NCI-H2081 treated with DMSO at 0.1 percent for 48 hours (cell line): ENCODE data around the gene PBLD.
"Not testable (repeated sequence)": the region's sequence is repeated elsewhere in the genome, so short reads cannot be mapped to it uniquely, and the experiment has no call there.

Experiments
- DNase-seq: peaks from one replicate; lab custom pipeline; 2025; lab: John Stamatoyannopoulos, UW

Gene PBLD

GRCh38 chr10:68330852-68331454 lies 1.8 kb downstream of the PBLD start:
- DNase-seq, result no peak

GRCh38 chr10:68329506-68329861 lies 3.2 kb downstream of the PBLD start:
- no peak for DNase-seq

- no peak for DNase-seq
Observed at GRCh38 chr10:68327889-68328786, 4.6 kb downstream of the PBLD start.

GRCh38 chr10:68324396-68324795 lies 8.3 kb downstream of the PBLD start:
- DNase-seq, result not testable (repeated sequence)

DNA sequence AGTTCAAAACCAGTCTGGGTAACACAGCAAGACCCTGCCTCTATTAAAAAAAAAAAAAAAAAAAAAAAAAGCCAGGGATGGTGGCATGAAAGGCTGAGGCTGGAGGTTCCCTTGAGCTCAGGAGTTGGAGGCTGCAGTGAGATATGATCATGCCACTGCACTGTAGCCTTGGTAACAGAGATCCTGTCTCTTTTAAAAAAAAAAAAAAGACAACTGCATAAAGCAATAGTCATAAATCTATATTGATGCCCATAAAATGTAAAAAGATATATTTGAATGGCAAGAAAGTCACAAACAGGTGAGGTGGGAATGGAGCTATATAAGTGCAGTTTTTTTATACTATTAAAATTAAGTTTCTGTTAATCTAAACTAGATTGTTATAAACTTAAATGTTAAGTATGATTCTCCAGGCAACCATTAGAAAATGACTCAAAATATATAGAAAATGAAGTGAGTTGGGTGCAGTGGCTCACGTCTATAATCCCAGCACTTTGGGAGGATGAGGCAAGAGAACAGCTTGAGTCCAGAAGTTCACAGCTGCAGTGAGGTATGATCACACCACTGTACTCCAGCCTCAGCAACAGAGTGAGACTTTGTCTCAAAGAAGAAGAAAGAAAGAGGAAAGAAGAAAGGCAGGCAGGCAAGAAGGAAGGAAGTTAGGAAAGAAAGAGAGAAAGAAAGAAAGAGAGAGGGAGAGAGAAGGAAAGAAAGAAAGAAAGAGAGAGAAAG lies 14.2 kb downstream of the PBLD start:
- DNase-seq, result no peak

DNA sequence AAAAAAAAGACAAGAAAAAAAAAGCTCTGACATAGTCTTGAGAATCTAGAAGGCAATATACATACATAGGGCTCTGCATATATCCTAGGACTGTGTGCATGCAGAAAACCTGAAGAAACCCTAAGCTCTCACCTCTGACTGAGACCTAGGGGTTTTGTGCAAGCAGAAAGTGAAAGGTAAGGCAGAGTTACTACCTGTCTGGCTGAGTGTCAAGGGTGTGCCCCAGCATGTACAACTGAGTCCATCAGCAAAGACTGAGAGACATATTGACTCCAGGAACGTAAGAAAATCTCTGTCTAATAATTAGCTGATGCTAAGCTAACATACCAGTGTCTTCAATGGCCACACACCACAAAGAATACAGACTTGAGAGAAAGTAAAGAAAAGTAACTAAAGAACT lies 17.1 kb downstream of the PBLD start:
- DNase-seq, result no peak

DNA sequence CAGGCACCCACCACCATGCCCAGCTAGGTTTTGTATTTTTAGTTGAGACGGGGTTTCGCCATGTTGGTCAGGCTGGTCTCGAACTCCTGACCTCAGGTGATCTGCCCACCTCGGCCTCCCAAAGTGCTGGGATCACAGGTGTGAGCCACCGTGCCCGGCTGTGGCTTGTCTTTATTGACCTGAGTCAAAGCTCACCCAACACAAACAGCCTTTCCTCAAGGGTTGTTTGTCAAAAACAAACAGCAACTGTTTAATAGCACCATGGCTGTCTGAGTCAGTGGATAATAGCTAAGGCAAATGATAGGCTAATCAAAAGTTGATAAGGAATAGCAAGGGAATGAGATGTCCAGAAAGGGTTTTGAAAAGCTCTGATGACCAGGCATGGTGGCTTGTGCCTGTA lies 17.8 kb downstream of the PBLD start:
- DNase-seq, result not testable (repeated sequence)

DNA sequence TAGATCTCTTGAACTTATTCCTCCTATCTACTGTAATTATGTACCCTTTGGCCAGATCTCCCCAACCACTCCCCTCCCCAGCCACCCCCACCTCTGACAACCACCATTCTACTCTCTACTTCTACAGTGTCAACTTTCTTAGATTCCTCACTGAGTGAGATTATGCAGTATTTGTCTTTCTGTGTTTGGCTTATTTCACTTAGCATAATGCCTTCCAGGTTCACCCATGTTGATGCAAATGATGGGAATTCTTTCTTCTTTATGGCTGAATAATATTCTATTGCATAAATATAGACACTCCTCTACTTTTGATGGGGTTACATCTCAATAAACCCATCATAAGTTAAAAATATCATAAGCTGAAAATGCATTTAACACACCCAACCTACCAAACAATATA lies 22.2 kb downstream of the PBLD start:
- no peak for DNase-seq

- no peak for DNase-seq
Observed at GRCh38 chr10:68305854-68306253, 26.9 kb downstream of the PBLD start.

DNA sequence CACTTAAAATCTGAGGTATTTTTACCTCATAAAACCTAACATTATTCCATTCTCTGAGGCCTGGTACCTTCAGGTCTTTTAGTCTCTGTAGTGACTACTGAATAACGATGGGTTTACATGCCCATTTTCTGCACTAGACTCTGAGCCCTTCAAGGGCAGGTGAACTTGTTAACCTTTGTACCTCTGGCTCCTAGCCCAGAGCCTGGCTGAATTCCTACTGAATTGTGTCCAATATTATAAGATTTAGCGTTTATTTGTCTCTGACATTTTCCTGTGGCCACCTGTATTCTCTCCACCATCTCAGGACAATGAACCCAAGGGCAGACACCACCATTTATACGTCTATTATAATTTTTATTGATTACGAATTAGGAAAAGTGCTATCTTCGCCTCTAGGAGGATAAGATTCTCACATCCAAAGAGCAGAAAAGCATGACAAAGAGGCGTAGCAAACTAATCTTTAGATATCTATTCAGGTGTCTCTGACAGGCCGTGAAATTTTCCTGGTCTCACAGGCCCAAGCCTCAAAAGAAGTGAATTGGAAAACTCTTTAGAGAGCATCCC lies 28.8 kb downstream of the PBLD start:
- no peak for DNase-seq

DNA sequence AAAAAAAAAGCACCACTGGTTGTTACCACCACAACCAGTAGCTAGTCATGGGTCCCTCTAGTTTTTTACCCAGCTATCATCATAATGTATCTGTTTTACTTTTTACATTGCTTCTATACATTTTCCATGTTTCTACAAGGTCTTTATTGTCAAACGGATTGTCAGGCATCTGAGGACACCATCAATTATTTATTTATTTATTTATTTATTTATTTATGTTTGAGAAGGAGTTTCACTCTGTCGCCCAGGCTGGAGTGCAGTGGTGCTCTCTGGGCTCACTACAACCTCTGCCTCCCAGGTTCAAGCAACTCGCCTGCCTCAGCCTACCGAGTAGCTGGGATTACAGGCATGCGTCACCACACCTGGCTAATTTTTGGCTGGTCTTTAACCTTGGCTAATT lies 29.9 kb downstream of the PBLD start:
- DNase-seq, result no peak

DNA sequence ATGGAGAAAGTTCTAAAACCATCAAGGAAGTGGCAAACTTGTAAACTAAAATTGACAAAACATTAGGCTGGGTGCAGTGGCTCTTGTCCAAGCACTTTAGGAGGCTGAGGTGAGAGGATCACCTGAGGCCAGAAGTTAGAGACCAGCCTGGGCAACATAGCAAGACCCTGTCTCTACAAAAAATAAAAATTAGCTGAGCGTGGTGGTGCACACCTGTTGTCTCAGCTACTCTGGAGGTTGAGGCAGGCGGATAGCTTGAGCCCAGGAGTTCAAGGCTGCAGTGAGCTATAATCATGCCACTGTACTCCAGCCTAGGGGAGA lies 30.3 kb downstream of the PBLD start:
- no peak for DNase-seq

DNA sequence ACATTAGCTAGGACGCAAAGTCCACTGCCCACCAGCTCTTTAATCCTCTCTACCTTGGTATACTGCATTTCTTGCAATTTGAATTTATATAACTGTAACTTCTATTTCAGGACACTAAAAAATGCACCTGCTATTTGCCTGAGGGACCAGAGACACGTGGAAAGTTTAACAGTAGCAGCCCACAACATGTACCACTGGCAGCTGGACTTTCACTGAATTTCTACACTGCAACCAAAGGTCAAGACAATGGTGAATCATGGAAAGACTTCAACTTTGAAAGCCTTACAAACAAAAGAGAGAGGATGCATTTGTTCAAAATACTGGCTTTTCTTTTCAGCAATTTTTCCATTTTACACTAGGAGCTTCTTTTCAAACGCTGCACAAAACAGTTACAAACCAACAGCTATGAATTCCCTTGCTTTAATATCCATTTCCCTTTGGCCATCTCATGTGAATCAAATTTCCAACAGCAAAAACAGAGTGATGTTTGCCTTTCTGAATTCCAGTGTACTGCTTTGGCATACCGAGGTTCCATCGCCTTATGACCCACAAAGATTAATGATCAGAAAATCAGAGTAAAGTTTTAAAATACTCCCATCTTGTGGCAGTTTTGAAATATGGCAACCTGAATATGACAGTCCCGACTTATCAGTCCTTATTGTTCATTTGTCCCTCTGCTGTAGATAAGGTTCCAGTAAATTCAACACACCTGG lies 30.8 kb downstream of the PBLD start:
- no peak for DNase-seq

GRCh38 chr10:68301301-68301700 lies 31.4 kb downstream of the PBLD start:
- DNase-seq, result no peak

GRCh38 chr10:68296843-68297663 lies 35.7 kb downstream of the PBLD start:
- no peak for DNase-seq

DNA sequence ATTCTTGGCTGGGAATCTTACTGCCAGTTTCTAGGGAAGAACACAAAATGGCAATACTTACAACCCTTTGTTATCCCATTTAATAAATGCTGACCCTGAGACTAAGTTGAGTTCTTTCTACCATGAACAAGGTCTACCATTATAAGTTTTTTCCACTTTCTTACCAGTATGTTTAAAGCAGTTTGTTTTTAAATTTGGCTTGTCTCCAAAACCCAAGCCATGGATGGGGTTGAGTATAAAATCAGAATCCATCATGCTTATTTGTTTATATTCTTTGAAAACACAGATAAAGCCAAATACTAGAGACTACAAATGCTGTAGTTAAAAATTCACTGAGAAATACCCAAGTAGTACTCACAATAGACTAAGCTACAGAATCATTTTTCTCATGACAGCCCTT lies 42.0 kb downstream of the PBLD start:
- no peak for DNase-seq

- no peak for DNase-seq
Observed at GRCh38 chr10:68288717-68289116, 44.0 kb downstream of the PBLD start.

DNA sequence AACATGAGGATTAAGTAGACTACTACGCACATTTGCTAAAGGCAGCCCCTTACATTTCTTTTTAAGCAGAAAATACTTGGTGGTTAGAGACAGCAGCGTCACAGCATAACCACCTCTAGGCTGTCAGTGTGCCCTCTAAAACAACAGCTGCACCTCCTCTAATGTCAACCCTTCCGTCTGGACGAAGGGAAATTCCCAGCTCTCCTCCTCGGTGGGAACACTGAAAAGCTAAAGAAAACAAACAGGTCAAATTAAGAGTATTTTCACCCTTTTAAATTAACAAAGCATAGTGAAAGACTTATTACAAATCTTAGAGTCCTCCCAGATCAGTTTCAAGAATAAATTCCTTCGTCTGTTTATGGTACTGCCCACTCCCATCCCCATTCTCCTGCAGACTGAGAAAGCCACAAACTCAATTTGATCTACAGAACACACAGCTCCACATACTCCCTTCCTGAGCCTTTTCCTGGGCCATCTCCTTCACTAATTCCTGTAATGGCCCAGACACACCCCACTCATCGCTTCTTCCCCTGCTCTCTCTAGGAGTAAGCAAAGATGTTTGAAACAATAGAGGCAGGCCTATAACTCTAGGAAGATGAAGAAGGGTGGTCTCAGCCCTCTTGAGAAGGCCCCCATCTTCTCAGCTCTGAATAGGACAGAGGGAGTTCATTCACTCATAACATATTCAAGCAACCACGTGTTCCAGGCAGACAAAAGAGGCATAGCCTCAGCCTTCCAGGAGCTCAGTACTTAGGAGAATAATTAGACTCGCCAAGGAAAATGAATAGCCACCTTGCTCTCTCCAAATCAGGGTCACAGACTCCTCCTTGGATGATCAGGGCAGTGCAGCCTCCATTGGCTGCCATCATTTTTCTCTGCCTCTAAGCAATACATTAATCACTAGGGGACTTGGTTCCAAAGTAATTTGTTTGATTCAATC lies 48.4 kb downstream of the PBLD start:
- no peak for DNase-seq

- no peak for DNase-seq
Observed at GRCh38 chr10:68280758-68281157, 52.0 kb downstream of the PBLD start.
